B cell (primary cell): Measurements from ENCODE around the gene ANKRD10. TPM values are rescaled to one million over a fixed set of nuclear protein-coding genes. Genes with fewer than 3 reads are reported as not detected.

Experiments
- ATAC-seq: fragments of 200-7000 bp; cut with Tn5 transposase; one replicate; pipeline ENCODE4 v1.10.0; 2021; ENCODE audit warnings: low read depth, mild to moderate bottlenecking, moderate number of reproducible peaks, moderate library complexity
- CTCF ChIA-PET: fragments of 350-600 bp; sonication (Branson Sonifier 250); formaldehyde crosslinking; loops from one replicate; lab custom pipeline; 2021; ENCODE audit warnings: antibody characterized with exemption, inconsistent platforms; lab: Charles Lee
- POLR2A ChIA-PET: fragments of 350-600 bp; sonication (Branson Sonifier 250); formaldehyde crosslinking; loops from one replicate; lab custom pipeline; 2021; ENCODE audit warnings: antibody characterized with exemption; lab: Charles Lee
- DNase-seq: peaks from one replicate; pipeline ENCODE4 v3.0.0; 2013
- H2AFZ ChIP-seq: 2 replicates; pipeline ENCODE4 v1.6.1; 2012; ENCODE audit warnings: mild to moderate bottlenecking, low read depth, low read length; ENCODE audit not compliant: insufficient read depth, poor library complexity, severe bottlenecking
- H3K27ac ChIP-seq, 2 donors: 1 replicate in 1 of 2; 2 replicates in 1 of 2; pipeline ENCODE4 v1.5.1; 2012 to 2013; ENCODE audit warnings: low read length in 2 of 2, mild to moderate bottlenecking in 2 of 2, moderate library complexity in 1 of 2
- H3K27me3 ChIP-seq, 4 experiments: fragments of 200-600 bp in 1 of 4; sonication (generic) in 1 of 4; replicated peaks in 1 of 4; 1 replicate in 2 of 4; 2 replicates in 2 of 4; pipeline versions ENCODE4 v1.6.1 to v1.7.0; 2013 to 2016; ENCODE audit warnings: low read length in 3 of 4, mild to moderate bottlenecking in 2 of 4, mixed read lengths in 1 of 4, moderate library complexity in 1 of 4; ENCODE audit not compliant: insufficient read depth in 4 of 4, control insufficient read depth in 3 of 4; ENCODE audit errors: control extremely low read depth in 1 of 4
- H3K36me3 ChIP-seq, 2 experiments: replicated peaks in 1 of 2; 1 replicate in 1 of 2; 2 replicates in 1 of 2; pipeline versions ENCODE4 v1.6.1 to v1.7.1; 2013; ENCODE audit warnings: low read length in 1 of 2; ENCODE audit not compliant: insufficient read depth in 2 of 2, control insufficient read depth in 1 of 2; ENCODE audit errors: control extremely low read depth in 1 of 2, extremely low read depth in 1 of 2
- H3K4me1 ChIP-seq, 2 donors: fragments of 200-600 bp in 1 of 2; sonication (generic) in 1 of 2; 1 replicate in 1 of 2; 2 replicates in 1 of 2; pipeline versions ENCODE4 v1.5.1 to v1.6.1; 2013 to 2017; ENCODE audit warnings: low read length in 2 of 2; ENCODE audit not compliant: control insufficient read depth in 2 of 2, insufficient read depth in 2 of 2
- H3K4me2 ChIP-seq: replicated peaks from 2 replicates; pipeline ENCODE3; 2012; ENCODE audit warnings: mild to moderate bottlenecking, low read depth, low read length; ENCODE audit not compliant: poor library complexity, severe bottlenecking
- H3K4me3 ChIP-seq, 5 experiments: fragments of 200-600 bp in 1 of 5; sonication (generic) in 1 of 5; 1 replicate in 3 of 5; 2 replicates in 2 of 5; pipeline versions ENCODE4 v1.5.1 to v1.7.0; 2011 to 2016; ENCODE audit warnings: low read length in 4 of 5, mild to moderate bottlenecking in 4 of 5, low read depth in 2 of 5, control low read depth in 1 of 5, moderate library complexity in 1 of 5; ENCODE audit not compliant: insufficient read depth in 1 of 5; ENCODE audit errors: control extremely low read depth in 1 of 5, extremely low read depth in 1 of 5
- H3K79me2 ChIP-seq: fragments of 200-600 bp; sonication (generic); one replicate; pipeline ENCODE4 v1.6.0; 2016; ENCODE audit warnings: low read length; ENCODE audit not compliant: control insufficient read depth, insufficient read depth
- H3K9ac ChIP-seq: fragments of 200-600 bp; sonication (generic); 2 replicates; pipeline ENCODE4 v1.6.1; 2017; ENCODE audit warnings: mild to moderate bottlenecking, low read length, moderate library complexity
- H3K9me3 ChIP-seq, 3 donors: one replicate each; pipeline versions ENCODE4 v1.6.1 to v1.7.1; 2013; ENCODE audit warnings: low read length in 2 of 3; ENCODE audit not compliant: control insufficient read depth in 2 of 3, insufficient read depth in 1 of 3; ENCODE audit errors: control extremely low read depth in 1 of 3
- H4K20me1 ChIP-seq: 2 replicates; pipeline ENCODE4 v1.6.0; 2012; ENCODE audit warnings: mild to moderate bottlenecking, low read length; ENCODE audit not compliant: insufficient read depth, control insufficient read depth, poor library complexity, severe bottlenecking
- H3K27ac Mint-ChIP-seq: one replicate; pipeline ENCODE4 v1.8.0; 2021; ENCODE audit warnings: mixed read lengths
- H3K27me3 Mint-ChIP-seq: one replicate; pipeline ENCODE4 v1.8.0; 2021; ENCODE audit warnings: mixed read lengths
- H3K4me1 Mint-ChIP-seq: one replicate; pipeline ENCODE4 v1.8.0; 2021; ENCODE audit warnings: mixed read lengths
- H3K4me3 Mint-ChIP-seq: one replicate; pipeline ENCODE4 v1.8.0; 2021; ENCODE audit warnings: mixed read lengths
- H3K9me3 Mint-ChIP-seq: one replicate; pipeline ENCODE4 v1.8.0; 2022; ENCODE audit warnings: mixed read lengths; ENCODE audit not compliant: insufficient read depth
- EZH2 ChIP-seq: IDR thresholded peaks from 2 replicates; pipeline ENCODE4 v1.6.1; 2012; ENCODE audit warnings: borderline replicate concordance, low read depth, mild to moderate bottlenecking, moderate library complexity, low read length; ENCODE audit not compliant: insufficient read depth, poor library complexity, severe bottlenecking
- WGBS: methylation state at CpG from one replicate; pipeline ENCODE4 v1.1.5; 2013; ENCODE audit warnings: missing lambda C conversion rate; ENCODE audit not compliant: insufficient coverage; 5-methylcytosine and 5-hydroxymethylcytosine counted together
- intact Hi-C: fragments of 100-400 bp; cut with micrococcal nuclease; formaldehyde crosslinking; loops from one replicate; pipeline ENCODE4 v1.10.0; 2022
- polyA plus RNA-seq: library from polyadenylated mRNA; depleted of rRNA; stranded (reverse); fragments of >200 nt; gene quantifications from 2 replicates; pipeline ENCODE4 v1.2.3, GENCODE V29; 2012
- total RNA-seq, 2 donors: library from RNA; stranded (reverse); fragments of 120-200 nt in 1 of 2; gene quantifications; 1 replicate in 1 of 2; 2 replicates in 1 of 2; pipeline versions ENCODE4 v1.2.3 to v1.2.4, GENCODE V29; 2013 to 2022
- TF ChIP-seq, protein P1 (sequence below): fragments of 200-600 bp; IDR thresholded peaks from one replicate; pipeline ENCODE4 v1.8.0; 2022; ENCODE audit warnings: antibody characterized with exemption, mild to moderate bottlenecking

Gene ANKRD10
- total and polyA plus RNA-seq, 2 donors (not counting 1 experiment from before 2014, with no cell fraction given), result 142 to 256 TPM

DNA sequence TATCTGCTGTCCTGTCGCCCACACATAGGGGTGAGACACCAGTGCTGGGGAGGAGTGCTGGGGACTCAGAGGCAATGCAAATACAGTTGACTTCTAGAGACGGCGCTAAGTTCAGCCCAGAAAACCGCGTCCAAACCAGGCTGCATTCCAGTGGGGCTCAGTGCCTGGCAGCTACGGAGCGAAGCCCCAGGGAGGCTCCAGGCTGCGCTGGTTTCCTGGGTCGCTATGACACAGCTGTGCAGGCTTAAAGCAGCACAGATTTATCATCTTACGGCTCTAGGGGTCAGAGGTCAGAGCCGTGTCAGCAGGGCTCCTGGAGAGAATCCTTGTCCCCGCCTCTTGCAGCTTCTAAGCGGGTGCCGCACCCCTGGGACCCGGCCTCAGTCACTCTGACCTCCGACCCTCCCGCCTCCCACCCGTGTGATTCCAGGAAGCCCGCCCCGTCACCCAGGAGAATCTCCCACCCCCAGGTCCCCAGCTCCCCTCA lies 61.6 kb downstream of the ANKRD10 start:
- Histone ChIP-seq H3K27me3 (peaks cover 0 to 13% (median 1%) of the 10 kb centered on the region in 4 experiments), H3K4me2 (no peak overlapping the region), H2AFZ (no peak overlapping the region), H3K36me3 (no peaks in the 10 kb centered on the region), H3K9me3 (peaks cover 0 to 4% (median 2%) of the 10 kb centered on the region in 3 donors), H3K79me2 (no peaks in the 10 kb centered on the region), H3K4me3 (no peak overlapping the region), H3K27ac (no peak overlapping the region), H3K4me1 (no peaks in the 10 kb centered on the region), H3K9ac (no peak overlapping the region), H4K20me1 (no peaks in the 10 kb centered on the region)
- intact Hi-C loops, result no loop called here
- no peak overlapping the region for H3K27ac Mint-ChIP-seq
- TF ChIP-seq, protein P1, sequence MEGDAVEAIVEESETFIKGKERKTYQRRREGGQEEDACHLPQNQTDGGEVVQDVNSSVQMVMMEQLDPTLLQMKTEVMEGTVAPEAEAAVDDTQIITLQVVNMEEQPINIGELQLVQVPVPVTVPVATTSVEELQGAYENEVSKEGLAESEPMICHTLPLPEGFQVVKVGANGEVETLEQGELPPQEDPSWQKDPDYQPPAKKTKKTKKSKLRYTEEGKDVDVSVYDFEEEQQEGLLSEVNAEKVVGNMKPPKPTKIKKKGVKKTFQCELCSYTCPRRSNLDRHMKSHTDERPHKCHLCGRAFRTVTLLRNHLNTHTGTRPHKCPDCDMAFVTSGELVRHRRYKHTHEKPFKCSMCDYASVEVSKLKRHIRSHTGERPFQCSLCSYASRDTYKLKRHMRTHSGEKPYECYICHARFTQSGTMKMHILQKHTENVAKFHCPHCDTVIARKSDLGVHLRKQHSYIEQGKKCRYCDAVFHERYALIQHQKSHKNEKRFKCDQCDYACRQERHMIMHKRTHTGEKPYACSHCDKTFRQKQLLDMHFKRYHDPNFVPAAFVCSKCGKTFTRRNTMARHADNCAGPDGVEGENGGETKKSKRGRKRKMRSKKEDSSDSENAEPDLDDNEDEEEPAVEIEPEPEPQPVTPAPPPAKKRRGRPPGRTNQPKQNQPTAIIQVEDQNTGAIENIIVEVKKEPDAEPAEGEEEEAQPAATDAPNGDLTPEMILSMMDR, result no peak
- no peak for TF ChIP-seq EZH2
- no peak overlapping the region for H3K4me3 Mint-ChIP-seq
- no peaks in the 10 kb centered on the region for H3K4me1 Mint-ChIP-seq
- 93% methylated on average over 13 of the region's 20 CpGs for WGBS
- peaks cover 3% of the 10 kb centered on the region for H3K9me3 Mint-ChIP-seq
- ATAC-seq (no peak), DNase-seq (no peak)
- ChIA-PET CTCF (no interaction called here), POLR2A (no interaction called here)
- H3K27me3 Mint-ChIP-seq, result peaks cover 18% of the 10 kb centered on the region

DNA sequence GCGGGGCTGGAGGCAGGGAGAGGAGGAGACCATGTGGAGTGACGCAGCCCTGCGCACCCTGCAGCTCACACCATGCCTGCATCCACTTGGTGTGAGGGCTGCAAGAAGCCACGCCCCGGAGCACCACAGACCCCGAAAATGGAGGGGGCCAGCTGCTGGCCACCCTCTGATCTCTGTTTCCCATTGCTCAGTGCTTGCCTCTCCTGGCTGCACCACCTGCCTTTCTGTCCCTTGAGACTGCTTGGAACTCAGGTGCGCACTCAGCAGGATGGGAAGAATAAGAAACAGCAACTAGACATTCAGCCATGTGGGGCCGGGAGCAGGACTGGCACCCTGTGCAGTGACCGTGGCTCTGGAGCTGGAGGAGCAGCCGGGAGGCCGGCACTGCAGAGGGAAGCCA lies 64.0 kb downstream of the ANKRD10 start:
- POLR2A ChIA-PET, result no interaction called here

More for the DNA sequence above, 64.0 kb downstream of the ANKRD10 start:
- Histone ChIP-seq H3K4me2 (no peak overlapping the region), H3K36me3 (no peaks in the 10 kb centered on the region), H3K27ac (no peak overlapping the region), H3K79me2 (no peaks in the 10 kb centered on the region), H2AFZ (no peak overlapping the region), H3K27me3 (peaks cover 0 to 17% (median 3%) of the 10 kb centered on the region in 4 experiments), H4K20me1 (no peaks in the 10 kb centered on the region), H3K9me3 (no peaks in the 10 kb centered on the region), H3K9ac (no peak overlapping the region), H3K4me1 (no peaks in the 10 kb centered on the region), H3K4me3 (no peak overlapping the region)
- DNase-seq, result no peak
- CTCF ChIA-PET, result no interaction called here
- WGBS, result 84% methylated on average over 10 of the region's 11 CpGs
- Mint-ChIP-seq H3K4me3 (no peak overlapping the region), H3K27me3 (peaks cover 27% of the 10 kb centered on the region), H3K4me1 (no peaks in the 10 kb centered on the region), H3K27ac (no peak overlapping the region), H3K9me3 (no peaks in the 10 kb centered on the region)
- ATAC-seq, result no peak
- intact Hi-C loops, result no loop called here
- TF ChIP-seq, protein P1, result no peak
- TF ChIP-seq EZH2, result no peak
